HCT116 (cell line): ENCODE data around the gene ZSCAN23. TPM values are rescaled to one million over a fixed set of nuclear protein-coding genes. Genes with fewer than 3 reads are reported as not detected.

ENCODE experiments used
- ATAC-seq: fragments of 200-7000 bp; cut with Tn5 transposase; 2 replicates; pipeline ENCODE4 v1.9.1; 2020; ENCODE audit warnings: mild to moderate bottlenecking, moderate library complexity
- BruUV-seq: library from RNA; stranded (reverse); fragments of 400-500 nt; replicated peaks from 2 replicates; lab custom pipeline; 2021; lab: Mats Ljungman, UMichigan
- CTCF ChIA-PET: fragments of 300-600 bp; sonication (Branson Sonifier 250); formaldehyde crosslinking; loops from one replicate; lab custom pipeline; 2021; ENCODE audit warnings: antibody characterized with exemption; lab: Charles Lee
- POLR2A ChIA-PET: fragments of 300-600, 350-600 bp; sonication (Branson Sonifier 250); formaldehyde crosslinking; loops from one replicate; lab custom pipeline; 2021; ENCODE audit warnings: antibody characterized with exemption; lab: Charles Lee
- RAD21 ChIA-PET, 2 experiments: fragments of 300-600 bp; sonication (Branson Sonifier 250); formaldehyde crosslinking; loops; one replicate each; lab custom pipeline; 2023; ENCODE audit warnings: low total read pairs in 2 of 2; ENCODE audit not compliant: uncharacterized antibody in 2 of 2, unreplicated experiment in 2 of 2, low non-redundant PET in 1 of 2; lab: Charles Lee
- DNase-seq: peaks from one replicate; pipeline ENCODE4 v3.0.0-alpha.2; 2010; ENCODE audit warnings: low read depth, low spot score
- H2AFZ ChIP-seq: fragments of 200-600 bp; shearing (Covaris generic), sonication (generic); 2 replicates; pipeline ENCODE4 v1.6.1; 2017; ENCODE audit warnings: low read depth, mixed run types, mixed read lengths, antibody characterized with exemption, low read length; ENCODE audit not compliant: poor library complexity, severe bottlenecking
- H3K27ac ChIP-seq: 2 replicates; pipeline ENCODE4 v1.5.1; 2012; ENCODE audit warnings: low read depth, low read length
- H3K27me3 ChIP-seq: fragments of 200-600 bp; sonication (generic); 2 replicates; pipeline ENCODE4 v1.6.1; 2016; ENCODE audit warnings: mixed run types, low read length, mixed read lengths; ENCODE audit not compliant: insufficient read depth
- H3K36me3 ChIP-seq, 2 experiments: fragments of 200-500 bp in 1 of 2; fragments of 200-600 bp in 1 of 2; sonication (Bioruptor generic) in 1 of 2; sonication (generic) in 1 of 2; 2 replicates each; pipeline versions ENCODE4 v1.5.1 to v1.6.1; 2014 to 2016; ENCODE audit warnings: low read length in 2 of 2, inconsistent platforms in 1 of 2, mixed read lengths in 1 of 2, mixed run types in 1 of 2; ENCODE audit not compliant: insufficient read depth in 2 of 2, control insufficient read depth in 1 of 2
- H3K4me1 ChIP-seq, 2 experiments: fragments of 200-600 bp in 1 of 2; sonication (generic) in 1 of 2; 2 replicates each; pipeline versions ENCODE4 v1.5.1 to v1.6.1; 2012 to 2017; ENCODE audit warnings: low read length in 2 of 2, inconsistent platforms in 1 of 2, mild to moderate bottlenecking in 1 of 2, mixed read lengths in 1 of 2, mixed run types in 1 of 2, moderate library complexity in 1 of 2; ENCODE audit not compliant: insufficient read depth in 2 of 2, control insufficient read depth in 1 of 2
- H3K4me2 ChIP-seq: fragments of 200-600 bp; sonication (generic); 2 replicates; pipeline ENCODE4 v1.6.1; 2017; ENCODE audit warnings: mixed run types, low read length, mixed read lengths
- H3K4me3 ChIP-seq, 2 experiments: fragments of 200-600 bp in 1 of 2; sonication (generic) in 1 of 2; replicated peaks in 1 of 2; 2 replicates each; pipeline ENCODE4 v1.5.1; 2011 to 2016; ENCODE audit warnings: low read length in 2 of 2, control low read depth in 1 of 2, low read depth in 1 of 2, mild to moderate bottlenecking in 1 of 2, mixed read lengths in 1 of 2, mixed run types in 1 of 2
- H3K79me2 ChIP-seq: fragments of 200-600 bp; sonication (generic); 2 replicates; pipeline ENCODE4 v1.6.1; 2017; ENCODE audit warnings: mild to moderate bottlenecking, mixed run types, low read length, moderate library complexity, mixed read lengths; ENCODE audit not compliant: insufficient read depth
- H3K9ac ChIP-seq: fragments of 200-600 bp; sonication (generic); 2 replicates; pipeline ENCODE4 v1.6.1; 2016; ENCODE audit warnings: low read length, mixed read lengths
- H3K9me2 ChIP-seq: fragments of 200-600 bp; sonication (generic), shearing (Covaris generic); 2 replicates; pipeline ENCODE4 v1.6.1; 2017; ENCODE audit warnings: mixed run types, mild to moderate bottlenecking, moderate library complexity; ENCODE audit not compliant: insufficient read depth
- H3K9me3 ChIP-seq, 2 experiments: fragments of 200-500 bp in 1 of 2; fragments of 200-600 bp in 1 of 2; sonication (Bioruptor generic) in 1 of 2; sonication (generic) in 1 of 2; 2 replicates each; pipeline ENCODE4 v1.6.1; 2014 to 2017; ENCODE audit warnings: low read length in 2 of 2, mixed read lengths in 2 of 2, inconsistent platforms in 1 of 2, low read depth in 1 of 2, mild to moderate bottlenecking in 1 of 2, mixed run types in 1 of 2, moderate library complexity in 1 of 2; ENCODE audit not compliant: control insufficient read depth in 1 of 2, insufficient read depth in 1 of 2
- H4K20me1 ChIP-seq: fragments of 200-600 bp; sonication (generic), shearing (Covaris generic); 2 replicates; pipeline ENCODE4 v1.6.1; 2017; ENCODE audit warnings: mixed run types, mild to moderate bottlenecking, moderate library complexity; ENCODE audit not compliant: insufficient read depth
- FOSL1 ChIP-seq: IDR thresholded peaks from 2 replicates; pipeline ENCODE4 v1.6.1; 2012; ENCODE audit warnings: low read depth
- JUND ChIP-seq: IDR thresholded peaks from 2 replicates; pipeline ENCODE4 v1.6.1; 2012
- intact Hi-C: fragments of 100-400 bp; cut with micrococcal nuclease; formaldehyde crosslinking; loops from 2 replicates; pipeline ENCODE4 v1.10.0; 2022
- total RNA-seq: library from RNA; stranded (reverse); gene quantifications from one replicate; pipeline ENCODE4 v1.2.1, GENCODE V29; 2021; ENCODE audit not compliant: unreplicated experiment
- TF ChIP-seq, protein P1 (sequence below): IDR thresholded peaks from 2 replicates; pipeline ENCODE4 v1.6.1; 2012; ENCODE audit warnings: low read depth

Gene ZSCAN23
- total RNA-seq, 1 experiment from 2014 or later: not detected

DNA sequence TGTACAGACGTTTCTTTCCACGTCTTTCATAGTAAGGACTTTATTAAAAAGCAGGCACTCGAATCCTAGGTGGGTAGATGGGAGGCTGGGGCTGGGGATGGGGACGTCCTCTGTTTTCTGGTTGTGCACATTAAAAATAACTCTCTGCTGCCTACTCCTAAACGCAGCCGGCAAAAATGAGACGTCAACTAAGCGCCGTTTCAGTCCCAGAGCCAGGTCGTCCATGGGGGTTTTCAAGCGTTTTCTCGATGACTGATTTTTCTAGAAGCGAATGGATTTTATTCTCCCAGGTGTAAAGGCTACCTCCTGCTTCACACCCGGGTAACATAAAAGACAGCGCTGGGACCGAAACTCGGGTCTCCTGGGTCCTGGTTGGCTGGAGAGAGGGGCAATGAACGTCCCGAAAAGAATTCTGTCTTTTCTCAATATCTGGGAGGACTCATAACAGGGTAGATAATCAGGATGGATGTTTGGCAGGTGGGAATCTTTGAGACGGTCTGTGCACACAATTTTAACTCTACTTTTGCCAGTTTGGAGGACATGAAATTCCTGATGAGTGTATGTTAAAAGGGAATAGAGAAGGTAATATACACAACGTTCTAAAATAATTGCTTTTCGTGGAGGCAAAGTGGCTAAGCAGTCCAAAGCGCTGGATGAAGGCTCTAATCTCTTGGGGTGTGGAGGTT is 47.1 kb upstream of the ZSCAN23 start:
- Histone ChIP-seq H3K4me3 (no peak overlapping the region), H2AFZ (no peak overlapping the region), H3K4me2 (no peak overlapping the region), H4K20me1 (no peaks in the 10 kb centered on the region), H3K9me3 (no peaks in the 10 kb centered on the region), H3K79me2 (no peaks in the 10 kb centered on the region), H3K9ac (no peak overlapping the region), H3K27ac (no peak overlapping the region), H3K36me3 (no peaks in the 10 kb centered on the region), H3K9me2 (no peaks in the 10 kb centered on the region), H3K27me3 (no peaks in the 10 kb centered on the region), H3K4me1 (peaks cover 6 to 13% of the 10 kb centered on the region in 2 experiments; a peak in 3 of 4 replicates)
- no peak for DNase-seq
- RAD21 ChIA-PET: no interaction called here
- TF ChIP-seq FOSL1: no peak
- TF ChIP-seq, protein P1, sequence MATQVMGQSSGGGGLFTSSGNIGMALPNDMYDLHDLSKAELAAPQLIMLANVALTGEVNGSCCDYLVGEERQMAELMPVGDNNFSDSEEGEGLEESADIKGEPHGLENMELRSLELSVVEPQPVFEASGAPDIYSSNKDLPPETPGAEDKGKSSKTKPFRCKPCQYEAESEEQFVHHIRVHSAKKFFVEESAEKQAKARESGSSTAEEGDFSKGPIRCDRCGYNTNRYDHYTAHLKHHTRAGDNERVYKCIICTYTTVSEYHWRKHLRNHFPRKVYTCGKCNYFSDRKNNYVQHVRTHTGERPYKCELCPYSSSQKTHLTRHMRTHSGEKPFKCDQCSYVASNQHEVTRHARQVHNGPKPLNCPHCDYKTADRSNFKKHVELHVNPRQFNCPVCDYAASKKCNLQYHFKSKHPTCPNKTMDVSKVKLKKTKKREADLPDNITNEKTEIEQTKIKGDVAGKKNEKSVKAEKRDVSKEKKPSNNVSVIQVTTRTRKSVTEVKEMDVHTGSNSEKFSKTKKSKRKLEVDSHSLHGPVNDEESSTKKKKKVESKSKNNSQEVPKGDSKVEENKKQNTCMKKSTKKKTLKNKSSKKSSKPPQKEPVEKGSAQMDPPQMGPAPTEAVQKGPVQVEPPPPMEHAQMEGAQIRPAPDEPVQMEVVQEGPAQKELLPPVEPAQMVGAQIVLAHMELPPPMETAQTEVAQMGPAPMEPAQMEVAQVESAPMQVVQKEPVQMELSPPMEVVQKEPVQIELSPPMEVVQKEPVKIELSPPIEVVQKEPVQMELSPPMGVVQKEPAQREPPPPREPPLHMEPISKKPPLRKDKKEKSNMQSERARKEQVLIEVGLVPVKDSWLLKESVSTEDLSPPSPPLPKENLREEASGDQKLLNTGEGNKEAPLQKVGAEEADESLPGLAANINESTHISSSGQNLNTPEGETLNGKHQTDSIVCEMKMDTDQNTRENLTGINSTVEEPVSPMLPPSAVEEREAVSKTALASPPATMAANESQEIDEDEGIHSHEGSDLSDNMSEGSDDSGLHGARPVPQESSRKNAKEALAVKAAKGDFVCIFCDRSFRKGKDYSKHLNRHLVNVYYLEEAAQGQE: no peak
- TF ChIP-seq JUND: no peak
- CTCF ChIA-PET: no interaction called here
- POLR2A ChIA-PET: no interaction called here
- BruUV-seq: no TSS peak
- intact Hi-C loops: no loop called here
- no peak for ATAC-seq
